ENCODE data around the gene SULT2B1. TPM values are rescaled to one million over a fixed set of nuclear protein-coding genes. Genes with fewer than 3 reads are reported as not detected.

SULT2B1 gene
- total RNA-seq, 1 donor from 2014 or later, result not detected

GRCh38 chr19:48607359-48607755 is 55.4 kb downstream of the SULT2B1 start:
- H3K4me1 Mint-ChIP-seq, result peaks cover 4% of the 10 kb centered on the region
- no peak for DNase-seq
- no peaks in the 10 kb centered on the region for H3K9me3 Mint-ChIP-seq
- no peaks in the 10 kb centered on the region for H3K27me3 Mint-ChIP-seq
- intact Hi-C loops (cut with micrococcal nuclease), result no loop called here
- peaks cover 2% of the 10 kb centered on the region for H3K36me3 Mint-ChIP-seq (ENCODE audit: low read depth)
- no peak overlapping the region for H3K4me3 Mint-ChIP-seq
- H3K27ac Mint-ChIP-seq, result no peak overlapping the region

DNA sequence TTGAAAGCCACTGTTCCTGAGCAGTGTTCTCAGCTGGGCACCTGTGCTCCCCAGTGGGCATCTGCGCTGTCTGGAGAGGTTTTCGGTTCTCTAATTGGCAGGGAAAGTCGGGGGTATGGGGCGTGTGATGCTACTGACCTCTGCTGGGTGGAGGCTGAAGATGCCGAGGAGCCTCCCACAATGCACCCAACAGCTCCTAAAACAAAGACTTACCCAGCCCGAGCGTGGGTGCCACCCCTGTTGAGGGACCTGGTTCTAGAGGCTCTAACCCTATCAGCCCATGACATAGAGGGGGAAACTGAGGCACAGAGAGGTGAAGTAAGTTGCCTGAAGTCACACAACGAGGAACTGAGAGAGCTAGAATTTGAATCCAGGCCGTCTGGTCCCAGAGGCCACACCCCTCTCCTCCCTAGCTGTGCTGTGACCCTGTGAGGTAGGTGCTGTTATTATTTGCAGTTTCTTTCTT is 56.9 kb downstream of the SULT2B1 start:
- H3K36me3 Mint-ChIP-seq (ENCODE audit: low read depth), result peaks cover 5% of the 10 kb centered on the region
- intact Hi-C loops (cut with micrococcal nuclease), result no loop called here
- no peak overlapping the region for H3K4me3 Mint-ChIP-seq
- H3K4me1 Mint-ChIP-seq, result peaks cover 4% of the 10 kb centered on the region
- peak overlapping the region; percentile 43 for H3K27ac Mint-ChIP-seq
- DNase-seq, result peak; percentile 85
- no peaks in the 10 kb centered on the region for H3K27me3 Mint-ChIP-seq
- H3K9me3 Mint-ChIP-seq, result no peaks in the 10 kb centered on the region

GRCh38 chr19:48609571-48610108 is 57.7 kb downstream of the SULT2B1 start:
- no peaks in the 10 kb centered on the region for H3K9me3 Mint-ChIP-seq
- H3K27me3 Mint-ChIP-seq, result no peaks in the 10 kb centered on the region
- H3K27ac Mint-ChIP-seq, result no peak overlapping the region
- H3K4me1 Mint-ChIP-seq, result peaks cover 4% of the 10 kb centered on the region
- intact Hi-C loops (cut with micrococcal nuclease), result no loop called here
- H3K36me3 Mint-ChIP-seq (ENCODE audit: low read depth), result peaks cover 11% of the 10 kb centered on the region
- DNase-seq, result no peak
- H3K4me3 Mint-ChIP-seq, result no peak overlapping the region

GRCh38 chr19:48611872-48612271 is 59.9 kb downstream of the SULT2B1 start:
- no peak overlapping the region for H3K27ac Mint-ChIP-seq
- intact Hi-C loops (cut with micrococcal nuclease), result no loop called here
- H3K36me3 Mint-ChIP-seq (ENCODE audit: low read depth), result peaks cover 29% of the 10 kb centered on the region
- no peak overlapping the region for H3K4me3 Mint-ChIP-seq
- H3K4me1 Mint-ChIP-seq, result peaks cover 11% of the 10 kb centered on the region
- no peak for DNase-seq
- no peaks in the 10 kb centered on the region for H3K9me3 Mint-ChIP-seq
- no peaks in the 10 kb centered on the region for H3K27me3 Mint-ChIP-seq

- H3K4me1 Mint-ChIP-seq, result peaks cover 15% of the 10 kb centered on the region
- H3K9me3 Mint-ChIP-seq, result no peaks in the 10 kb centered on the region
- H3K36me3 Mint-ChIP-seq (ENCODE audit: low read depth), result peaks cover 43% of the 10 kb centered on the region
- peak overlapping the region; percentile 34 for H3K27ac Mint-ChIP-seq
- no peak for DNase-seq
- H3K4me3 Mint-ChIP-seq, result no peak overlapping the region
- no peaks in the 10 kb centered on the region for H3K27me3 Mint-ChIP-seq
- intact Hi-C loops (cut with micrococcal nuclease), result no loop called here
Measured at GRCh38 chr19:48613024-48613851, 61.3 kb downstream of the SULT2B1 start.

- H3K27me3 Mint-ChIP-seq, result no peaks in the 10 kb centered on the region
- intact Hi-C loops (cut with micrococcal nuclease), result no loop called here
- H3K4me3 Mint-ChIP-seq, result no peak overlapping the region
- no peaks in the 10 kb centered on the region for H3K9me3 Mint-ChIP-seq
- H3K4me1 Mint-ChIP-seq, result peaks cover 13% of the 10 kb centered on the region
- H3K36me3 Mint-ChIP-seq (ENCODE audit: low read depth), result peaks cover 50% of the 10 kb centered on the region
- no peak for DNase-seq
- peak overlapping the region; percentile 34 for H3K27ac Mint-ChIP-seq
Measured at GRCh38 chr19:48613852-48614435, 62.0 kb downstream of the SULT2B1 start.

DNA sequence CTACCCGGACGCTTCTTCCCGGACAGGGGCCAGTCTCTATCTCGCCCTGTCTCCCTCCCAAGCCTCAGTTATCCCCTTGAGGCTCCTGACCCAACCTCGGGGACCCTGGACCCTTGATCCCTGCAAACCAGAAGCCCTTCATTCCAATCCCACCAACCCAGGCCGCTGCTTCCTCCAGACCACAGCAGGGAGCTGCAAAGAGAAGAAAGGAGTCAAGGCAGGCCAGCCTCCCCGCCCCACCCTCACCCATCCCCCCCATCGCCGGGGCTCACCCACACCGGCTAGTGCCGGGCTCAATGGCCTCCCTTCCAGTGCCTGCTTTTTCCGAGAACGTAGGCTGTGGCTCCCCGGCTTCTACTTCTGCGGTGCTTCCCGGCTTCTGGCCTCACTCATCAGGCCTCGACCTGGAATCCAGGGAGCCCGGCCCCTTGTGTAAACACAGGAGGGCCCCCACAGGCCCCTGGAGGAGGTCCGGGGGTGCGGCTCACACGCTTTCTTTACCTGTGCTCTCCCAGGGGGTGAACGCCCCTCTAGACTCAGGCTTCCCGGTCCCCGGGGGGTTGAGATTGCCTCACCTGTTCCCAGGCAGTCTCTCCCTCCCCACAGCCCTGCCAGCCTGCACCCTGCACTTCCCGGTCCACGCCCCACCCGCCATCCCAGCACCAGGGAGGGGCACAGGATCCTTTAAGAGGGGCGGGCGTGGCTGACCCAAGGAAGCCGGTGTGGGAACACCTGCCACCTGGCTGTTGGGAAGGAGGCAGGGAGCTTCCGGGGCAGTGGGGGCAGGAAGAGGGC is 62.7 kb downstream of the SULT2B1 start, which contains the start of gene FAM83E:
Gene FAM83E (minus strand): TSS at position 641 of the 795 bp plus-strand sequence. CDS start 1,704 bp downstream, outside the sequence.
- Mint-ChIP-seq H3K27ac (no peak within 1 kb of the TSS), H3K9me3 (no peaks in the 10 kb centered on the region), H3K4me3 (peak within 1 kb of the TSS; percentile 30), H3K36me3 (ENCODE audit: low read depth) (peaks cover 54% of the 10 kb centered on the region), H3K4me1 (peaks cover 15% of the 10 kb centered on the region), H3K27me3 (no peaks in the 10 kb centered on the region)
- no peak for DNase-seq
- intact Hi-C loops (cut with micrococcal nuclease), result no loop called here

- Mint-ChIP-seq H3K36me3 (ENCODE audit: low read depth) (peaks cover 58% of the 10 kb centered on the region), H3K4me1 (peaks cover 21% of the 10 kb centered on the region), H3K27ac (no peak overlapping the region), H3K9me3 (no peaks in the 10 kb centered on the region), H3K4me3 (peak overlapping the region; percentile 30), H3K27me3 (no peaks in the 10 kb centered on the region)
- intact Hi-C loops (cut with micrococcal nuclease), result no loop called here
- no peak for DNase-seq
Measured at GRCh38 chr19:48615231-48616040, 63.5 kb downstream of the SULT2B1 start.

DNA sequence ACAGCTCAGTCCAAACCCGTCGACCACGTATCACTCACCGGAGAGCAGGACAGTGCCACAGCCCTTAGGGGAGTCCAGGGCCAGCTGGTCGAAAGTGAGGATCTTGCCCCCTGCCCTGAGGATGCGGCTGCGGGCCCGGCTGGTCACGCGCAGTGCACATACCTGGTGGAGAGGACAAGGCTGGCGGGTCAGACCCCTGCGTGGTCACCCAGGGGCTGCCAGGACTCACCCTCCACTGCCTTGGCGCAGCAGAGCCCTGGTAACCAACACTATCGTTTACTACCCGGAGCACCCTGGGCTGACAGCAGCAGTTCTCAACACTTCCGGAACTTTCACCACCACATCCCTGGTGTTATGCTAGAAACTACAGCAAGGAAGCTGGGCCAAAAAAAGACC is 64.1 kb downstream of the SULT2B1 start:
- H3K36me3 Mint-ChIP-seq (ENCODE audit: low read depth), result peaks cover 58% of the 10 kb centered on the region
- H3K4me3 Mint-ChIP-seq, result peak overlapping the region; percentile 91
- H3K27me3 Mint-ChIP-seq, result no peaks in the 10 kb centered on the region
- no peaks in the 10 kb centered on the region for H3K9me3 Mint-ChIP-seq
- no peak for DNase-seq
- intact Hi-C loops (cut with micrococcal nuclease), result no loop called here
- H3K27ac Mint-ChIP-seq, result peak overlapping the region; percentile 98
- H3K4me1 Mint-ChIP-seq, result peaks cover 21% of the 10 kb centered on the region

GRCh38 chr19:48616491-48617056 is 64.6 kb downstream of the SULT2B1 start:
- H3K36me3 Mint-ChIP-seq (ENCODE audit: low read depth), result peaks cover 61% of the 10 kb centered on the region

GRCh38 chr19:48617146-48617937 is 65.4 kb downstream of the SULT2B1 start:
- H3K36me3 Mint-ChIP-seq (ENCODE audit: low read depth), result peaks cover 63% of the 10 kb centered on the region
- peaks cover 28% of the 10 kb centered on the region for H3K4me1 Mint-ChIP-seq
- H3K9me3 Mint-ChIP-seq, result no peaks in the 10 kb centered on the region
- H3K27ac Mint-ChIP-seq, result peak overlapping the region; percentile 98
- H3K4me3 Mint-ChIP-seq, result peak overlapping the region; percentile 91
- intact Hi-C loops (cut with micrococcal nuclease), result no loop called here
- DNase-seq, result no peak
- no peaks in the 10 kb centered on the region for H3K27me3 Mint-ChIP-seq

More at GRCh38 chr19:48616491-48617056, 64.6 kb downstream of the SULT2B1 start:
- H3K4me1 Mint-ChIP-seq, result peaks cover 24% of the 10 kb centered on the region
- no peaks in the 10 kb centered on the region for H3K9me3 Mint-ChIP-seq
- no peaks in the 10 kb centered on the region for H3K27me3 Mint-ChIP-seq
- DNase-seq, result no peak
- intact Hi-C loops (cut with micrococcal nuclease), result no loop called here
- H3K27ac Mint-ChIP-seq, result peak overlapping the region; percentile 98
- H3K4me3 Mint-ChIP-seq, result peak overlapping the region; percentile 91

GRCh38 chr19:48618278-48618915 is 66.4 kb downstream of the SULT2B1 start:
- H3K4me1 Mint-ChIP-seq, result peaks cover 31% of the 10 kb centered on the region

More at GRCh38 chr19:48618278-48618915, 66.4 kb downstream of the SULT2B1 start:
- intact Hi-C loops (cut with micrococcal nuclease), result no loop called here
- Mint-ChIP-seq H3K36me3 (ENCODE audit: low read depth) (peaks cover 68% of the 10 kb centered on the region), H3K4me3 (peak overlapping the region; percentile 91), H3K27ac (peak overlapping the region; percentile 98), H3K27me3 (no peaks in the 10 kb centered on the region), H3K9me3 (no peaks in the 10 kb centered on the region)
- DNase-seq, result peak; percentile 64

Data from activated CD4-positive, alpha-beta T cell treated with anti-CD3 and anti-CD28 coated beads, Interleukin-2, amount 10 ng/mL, durations not matched to agents 24 days and 14 days (primary cell).